Transverse colon (tissue), 4 donors: ENCODE results near the gene CCNJ. TPM values are rescaled to one million over a fixed set of nuclear protein-coding genes. Genes with fewer than 3 reads are reported as not detected.

Experiments used
- DNase-seq: peaks from one replicate; pipeline ENCODE4 v3.0.0-alpha.2; 2019
- H3K27ac ChIP-seq, 4 donors: fragments of 200-600 bp; sonication (generic); 2 replicates each; pipeline ENCODE4 v1.5.1; 2016 to 2018; ENCODE audit warnings: inconsistent platforms in 4 of 4
- H3K27me3 ChIP-seq: fragments of 200-600 bp; sonication (generic); 2 replicates; pipeline ENCODE4 v1.5.1; 2017; ENCODE audit warnings: inconsistent platforms
- H3K36me3 ChIP-seq, 4 donors: fragments of 200-600 bp; sonication (generic); 2 replicates each; pipeline ENCODE4 v1.5.1; 2017 to 2019; ENCODE audit warnings: inconsistent platforms in 4 of 4
- H3K4me1 ChIP-seq, 4 donors: fragments of 200-600 bp; sonication (generic); 2 replicates each; pipeline ENCODE4 v1.5.1; 2017 to 2020; ENCODE audit warnings: inconsistent platforms in 4 of 4
- H3K4me3 ChIP-seq, 4 donors: fragments of 200-600 bp; sonication (generic); 1 replicate in 1 of 4; 2 replicates in 3 of 4; pipeline versions ENCODE4 v1.5.1 to v1.6.1; 2017 to 2019; ENCODE audit warnings: inconsistent platforms in 4 of 4
- H3K9me3 ChIP-seq, 2 donors: fragments of 200-600 bp; sonication (generic); 2 replicates each; pipeline ENCODE4 v1.5.1; 2017 to 2019; ENCODE audit warnings: inconsistent platforms in 2 of 2
- CTCF ChIP-seq, 5 experiments: fragments of 200-600 bp in 3 of 5; fragments of 450-650 bp in 2 of 5; sonication (generic) in 3 of 5; IDR thresholded peaks; 1 replicate in 2 of 5; 2 replicates in 3 of 5; pipeline ENCODE4 v1.5.1; 2016 to 2017; ENCODE audit warnings: antibody characterized with exemption in 5 of 5, inconsistent platforms in 3 of 5, mild to moderate bottlenecking in 2 of 5, moderate library complexity in 1 of 5
- EP300 ChIP-seq: sonication (generic); formaldehyde crosslinking; IDR thresholded peaks from one replicate; pipeline ENCODE4 v1.6.1; 2017; ENCODE audit warnings: antibody characterized with exemption, low read depth
- POLR2A ChIP-seq: fragments of 450-650 bp; IDR thresholded peaks from one replicate; pipeline ENCODE4 v1.6.1; 2016; ENCODE audit warnings: antibody characterized with exemption, mild to moderate bottlenecking, moderate library complexity
- POLR2AphosphoS5 ChIP-seq, 3 donors: sonication (generic); formaldehyde crosslinking; IDR thresholded peaks; one replicate each; pipeline ENCODE4 v1.6.1; 2016; ENCODE audit warnings: antibody characterized with exemption in 3 of 3
- WGBS, 2 donors: methylation state at CpG; one replicate each; pipeline ENCODE4 v1.1.5; 2018; ENCODE audit warnings: low coverage in 1 of 2; 5-methylcytosine and 5-hydroxymethylcytosine counted together
- in situ Hi-C, 4 donors: fragments of 200-750 bp; cut with MboI; loops; one replicate each; pipeline versions ENCODE4 v1.15.0 to v1.15.1; 2017; ENCODE audit warnings: low sequenced_read_pairs in 3 of 4, low pct_ligation_motif_present in 1 of 4, low pct_unique_long_range_greater_than_20kb in 1 of 4
- intact Hi-C: fragments of 100-400 bp; cut with DNase I; formaldehyde crosslinking; loops from one replicate; pipeline ENCODE4 v1.15.1; 2023; ENCODE audit warnings: low total_unique reads
- total RNA-seq, 4 donors: library from RNA; depleted of rRNA; stranded (reverse); fragments of >200 nt; gene quantifications; one replicate each; pipeline ENCODE4 v1.1.0, GENCODE V29; 2016

CCNJ gene
- total RNA-seq, 4 donors from 2014 or later, result 1.00 to 7.1 (median 5.6) TPM

- WGBS, 2 donors, result 89% methylated on average over 3 of the region's 3 CpGs
- in situ Hi-C loops, result no loop called here
- H3K36me3 ChIP-seq, result no peaks in the 10 kb centered on the region
- H3K27ac ChIP-seq, result no peak overlapping the region
- DNase-seq, result no peak
- TF ChIP-seq POLR2A, result no peak
- no peak for TF ChIP-seq POLR2AphosphoS5 (IDR thresholded peaks at IDR 0.05)
- TF ChIP-seq CTCF (IDR thresholded peaks at IDR 0.05), result no peak
- no peak for TF ChIP-seq EP300
- no peak overlapping the region for H3K4me3 ChIP-seq
- H3K4me1 ChIP-seq, result no peaks in the 10 kb centered on the region
- no peaks in the 10 kb centered on the region for H3K9me3 ChIP-seq
- no peaks in the 10 kb centered on the region for H3K27me3 ChIP-seq
- intact Hi-C loops, result no loop called here
Observed at GRCh38 chr10:96077156-96077555, 33.8 kb downstream of the CCNJ start.

GRCh38 chr10:96082153-96082552 lies 38.8 kb downstream of the CCNJ start:
- Histone ChIP-seq H3K36me3 (no peaks in the 10 kb centered on the region), H3K9me3 (no peaks in the 10 kb centered on the region), H3K4me3 (no peak overlapping the region), H3K27me3 (no peaks in the 10 kb centered on the region), H3K4me1 (no peaks in the 10 kb centered on the region), H3K27ac (no peak overlapping the region)
- intact Hi-C loops (no loop called here), in situ Hi-C loops (no loop called here)
- no peak for TF ChIP-seq POLR2A
- TF ChIP-seq POLR2AphosphoS5 (IDR thresholded peaks at IDR 0.05), result no peak
- no peak for TF ChIP-seq EP300
- no peak for TF ChIP-seq CTCF (IDR thresholded peaks at IDR 0.05)
- 90 to 94% methylated on average over 2 of the region's 2 CpGs for WGBS, 2 donors
- DNase-seq, result no peak

DNA sequence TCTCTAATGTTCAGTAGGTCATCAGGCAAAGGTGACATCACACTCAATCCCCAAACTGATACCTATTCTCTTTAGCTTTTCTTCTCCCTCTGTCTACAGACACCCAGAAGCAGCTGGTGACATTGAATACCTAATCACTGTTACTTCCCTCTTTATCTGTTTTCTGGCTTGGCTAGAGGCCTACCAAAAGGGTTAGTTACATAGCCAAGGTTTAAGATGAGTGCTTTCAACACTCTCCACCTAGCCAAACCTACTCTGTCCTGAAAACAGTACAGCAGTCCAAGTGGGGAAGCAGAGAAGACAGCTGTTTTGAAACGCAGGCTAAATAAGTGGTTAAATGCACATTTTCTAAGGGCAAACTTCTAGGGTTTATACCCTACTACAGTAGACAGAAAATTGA lies 39.4 kb downstream of the CCNJ start:
- Histone ChIP-seq H3K4me3 (no peak overlapping the region), H3K27ac (no peak overlapping the region), H3K36me3 (no peaks in the 10 kb centered on the region), H3K27me3 (no peaks in the 10 kb centered on the region), H3K9me3 (no peaks in the 10 kb centered on the region), H3K4me1 (no peaks in the 10 kb centered on the region)
- in situ Hi-C loops (no loop called here), intact Hi-C loops (no loop called here)
- no peak for TF ChIP-seq POLR2AphosphoS5 (IDR thresholded peaks at IDR 0.05)
- TF ChIP-seq EP300, result no peak
- no peak for TF ChIP-seq CTCF (IDR thresholded peaks at IDR 0.05)
- TF ChIP-seq POLR2A, result no peak
- no peak for DNase-seq
- WGBS, 2 donors, result 63 to 89% methylated on average over 1 of the region's 1 CpG

GRCh38 chr10:96089116-96089515 lies 45.7 kb downstream of the CCNJ start:
- H3K27me3 ChIP-seq, result peaks cover 29% of the 10 kb centered on the region
- H3K4me1 ChIP-seq, result peaks cover 3 to 15% (median 5%) of the 10 kb centered on the region in 4 donors
- WGBS, 2 donors, result 55 to 57% methylated on average over 2 of the region's 2 CpGs
- no peak for DNase-seq
- TF ChIP-seq CTCF (IDR thresholded peaks at IDR 0.05) (peak in 3 of 5 experiments; percentile 13 to 37 (median 35)), EP300 (no peak)
- H3K9me3 ChIP-seq, result no peaks in the 10 kb centered on the region
- peak overlapping the region; percentile 88 to 94 (median 93) for H3K27ac ChIP-seq
- no peaks in the 10 kb centered on the region for H3K36me3 ChIP-seq
- intact Hi-C loops, result no loop called here
- peak overlapping the region in 3 of 4 donors; percentile 53 to 75 (median 73) for H3K4me3 ChIP-seq
- in situ Hi-C loops, result no loop called here
